ENCODE data around the gene TUT4.

Gene TUT4

DNA sequence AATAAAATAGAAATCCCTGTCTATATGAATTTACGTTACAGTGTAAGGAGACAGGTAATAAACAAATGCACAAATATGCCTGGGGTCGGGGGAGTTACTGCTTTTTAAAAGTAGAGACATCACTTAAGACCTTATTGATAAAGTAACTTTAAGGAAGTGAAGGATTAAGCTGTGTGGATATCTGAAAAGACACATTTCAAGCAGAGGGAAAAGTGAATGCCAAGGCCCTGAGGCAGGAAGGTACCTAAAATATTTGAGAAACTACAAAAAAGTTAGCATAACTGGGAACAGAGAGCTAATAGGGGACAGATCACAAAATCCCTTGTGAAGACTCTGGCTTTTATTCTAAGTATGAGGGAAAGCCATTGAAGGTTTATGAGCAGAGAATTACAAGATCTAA lies 41.5 kb downstream of the TUT4 start:
- H3K27ac ChIP-seq: no peak overlapping the region
- TF ChIP-seq, protein P1, sequence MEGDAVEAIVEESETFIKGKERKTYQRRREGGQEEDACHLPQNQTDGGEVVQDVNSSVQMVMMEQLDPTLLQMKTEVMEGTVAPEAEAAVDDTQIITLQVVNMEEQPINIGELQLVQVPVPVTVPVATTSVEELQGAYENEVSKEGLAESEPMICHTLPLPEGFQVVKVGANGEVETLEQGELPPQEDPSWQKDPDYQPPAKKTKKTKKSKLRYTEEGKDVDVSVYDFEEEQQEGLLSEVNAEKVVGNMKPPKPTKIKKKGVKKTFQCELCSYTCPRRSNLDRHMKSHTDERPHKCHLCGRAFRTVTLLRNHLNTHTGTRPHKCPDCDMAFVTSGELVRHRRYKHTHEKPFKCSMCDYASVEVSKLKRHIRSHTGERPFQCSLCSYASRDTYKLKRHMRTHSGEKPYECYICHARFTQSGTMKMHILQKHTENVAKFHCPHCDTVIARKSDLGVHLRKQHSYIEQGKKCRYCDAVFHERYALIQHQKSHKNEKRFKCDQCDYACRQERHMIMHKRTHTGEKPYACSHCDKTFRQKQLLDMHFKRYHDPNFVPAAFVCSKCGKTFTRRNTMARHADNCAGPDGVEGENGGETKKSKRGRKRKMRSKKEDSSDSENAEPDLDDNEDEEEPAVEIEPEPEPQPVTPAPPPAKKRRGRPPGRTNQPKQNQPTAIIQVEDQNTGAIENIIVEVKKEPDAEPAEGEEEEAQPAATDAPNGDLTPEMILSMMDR (conservative IDR thresholded peaks at IDR 0.05): no peak

DNA sequence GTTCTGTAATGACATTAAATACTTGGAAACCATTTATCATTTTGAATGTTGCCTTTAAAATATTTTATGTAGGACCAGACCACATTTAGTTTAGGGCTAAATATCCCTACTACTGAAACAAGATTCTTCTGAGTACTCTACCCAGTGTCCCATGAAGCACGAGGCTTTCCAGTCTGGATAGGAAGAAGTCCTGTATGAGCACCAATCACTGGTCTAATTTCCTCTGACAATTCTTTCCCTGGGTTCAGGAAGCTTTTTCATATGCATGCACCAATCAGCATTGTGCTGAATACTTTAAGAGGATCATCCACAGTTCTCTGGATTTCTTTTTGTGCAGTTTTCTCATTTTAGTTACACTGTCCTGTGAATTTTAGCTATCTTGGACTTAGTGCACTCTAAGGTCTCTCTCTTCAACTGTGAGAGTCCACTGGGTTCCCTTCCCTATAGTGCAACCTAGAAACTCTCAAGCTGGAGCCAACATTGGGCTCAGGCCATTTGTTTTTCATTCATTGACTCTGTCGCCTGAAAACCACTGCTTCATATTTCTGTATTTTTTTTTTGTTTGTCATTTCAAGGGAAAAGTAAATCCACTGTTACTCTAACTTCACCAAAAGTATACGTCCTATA lies 45.9 kb downstream of the TUT4 start:
- TF ChIP-seq, protein P1 (conservative IDR thresholded peaks at IDR 0.05): no peak
- H3K27ac ChIP-seq: no peak overlapping the region

DNA sequence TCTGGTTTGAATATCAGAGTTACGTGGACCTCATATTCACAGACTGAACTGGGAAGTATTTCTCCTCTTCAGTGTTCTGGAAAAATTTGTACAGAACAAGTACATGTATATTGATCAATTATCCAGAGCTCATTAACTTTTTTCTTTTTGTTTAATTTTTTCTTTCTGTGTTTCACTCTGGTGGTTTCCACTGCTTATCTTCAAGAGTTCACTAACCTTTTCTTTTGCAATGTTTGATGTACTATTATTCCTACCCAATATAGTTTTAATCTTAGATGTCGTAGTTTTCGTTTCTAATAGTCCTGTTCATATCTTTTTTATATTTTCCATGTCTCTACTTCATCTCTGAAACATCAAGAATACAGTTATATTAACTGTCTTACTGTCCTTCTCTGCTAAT lies 46.5 kb downstream of the TUT4 start:
- no peak overlapping the region for H3K27ac ChIP-seq
- TF ChIP-seq, protein P1 (conservative IDR thresholded peaks at IDR 0.05): no peak

DNA sequence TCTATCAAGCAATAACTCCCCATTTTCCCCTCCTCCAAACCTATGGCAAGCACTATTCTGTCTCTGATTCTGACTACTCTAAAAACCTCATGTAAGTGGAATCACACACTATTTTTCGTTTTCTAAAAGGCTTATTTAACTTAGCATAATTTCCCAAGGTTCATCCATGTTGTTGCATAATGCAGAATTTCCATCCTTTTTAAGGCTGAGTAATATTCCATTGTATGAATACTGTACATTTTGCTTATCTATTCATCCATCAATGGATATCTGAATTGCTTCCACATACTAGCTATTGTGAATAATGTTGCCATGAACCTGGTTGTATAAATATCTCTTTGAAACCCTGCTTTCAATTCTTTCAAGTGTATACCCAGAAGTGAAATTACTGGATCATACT lies 48.2 kb downstream of the TUT4 start:
- TF ChIP-seq, protein P1 (conservative IDR thresholded peaks at IDR 0.05): no peak
- H3K27ac ChIP-seq: no peak overlapping the region

DNA sequence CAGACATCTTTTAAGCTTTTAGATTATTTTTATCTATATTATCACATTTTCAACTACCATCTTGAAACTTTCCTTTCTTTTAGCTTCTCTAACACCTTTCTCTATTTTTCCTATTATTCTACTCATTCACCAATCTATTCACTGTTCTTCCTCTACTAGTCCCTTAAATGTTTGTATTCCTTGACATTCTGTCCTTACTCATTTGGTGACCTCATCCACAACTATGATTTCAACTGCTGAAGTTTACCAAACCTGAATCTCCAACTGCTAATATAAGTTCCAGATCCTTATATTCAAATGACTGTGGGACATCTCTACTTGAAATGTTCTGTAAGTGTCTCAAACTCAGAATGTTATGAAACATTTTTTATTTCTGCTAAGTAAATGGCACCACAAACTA lies 49.2 kb downstream of the TUT4 start:
- H3K27ac ChIP-seq: no peak overlapping the region
- TF ChIP-seq, protein P1 (conservative IDR thresholded peaks at IDR 0.05): no peak

DNA sequence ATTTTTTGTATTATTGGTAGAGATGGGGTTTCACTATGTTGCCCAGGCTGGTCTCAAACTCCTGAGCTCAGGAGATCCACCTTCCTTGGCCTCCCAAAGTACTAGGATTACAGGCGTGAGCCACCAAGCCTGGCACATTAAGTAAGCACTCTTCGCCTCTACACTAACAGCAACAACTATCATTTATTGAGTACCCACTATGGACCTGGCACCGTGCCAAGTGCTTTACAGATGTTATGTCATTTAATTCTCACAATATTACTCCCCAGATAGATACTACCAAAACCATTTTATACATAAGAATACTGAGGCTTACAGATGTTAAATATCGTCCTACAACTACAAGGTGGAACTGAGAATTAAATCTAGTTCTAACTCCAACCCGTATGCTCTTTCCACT lies 50.1 kb downstream of the TUT4 start:
- H3K27ac ChIP-seq: no peak overlapping the region
- TF ChIP-seq, protein P1 (conservative IDR thresholded peaks at IDR 0.05): no peak

DNA sequence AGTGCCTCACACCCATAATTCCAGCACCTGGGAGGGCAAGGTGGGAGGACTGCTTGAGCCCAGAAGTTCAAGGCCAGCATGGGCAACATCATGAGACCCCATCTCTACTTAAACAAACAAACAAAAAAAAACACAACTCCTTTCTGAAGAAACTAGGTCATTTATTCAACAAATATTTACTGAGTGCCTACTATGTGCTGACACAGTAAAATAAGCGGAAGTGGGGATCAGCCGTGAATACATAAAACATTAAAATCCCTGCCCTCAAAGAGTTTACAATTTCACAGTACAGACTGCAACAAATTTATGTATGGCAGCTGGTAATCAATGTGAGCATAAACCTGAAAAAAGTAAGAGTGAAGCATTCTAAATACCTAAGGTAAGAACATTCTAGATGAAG lies 65.3 kb downstream of the TUT4 start:
- H3K27ac ChIP-seq: no peak overlapping the region
- TF ChIP-seq, protein P1 (conservative IDR thresholded peaks at IDR 0.05): no peak

Measured in VCaP (cell line).